HG03196 (cell line): ENCODE data around the gene NPPA.

Source experiments
- ATAC-seq: cut with Tn5 transposase; IDR thresholded peaks from one replicate; pipeline ENCODE4 v1.9.1; 2021; ENCODE audit not compliant: unreplicated experiment

NPPA gene

GRCh38 chr1:11845641-11846335, 1.8 kb downstream of the NPPA start:
- ATAC-seq, result no peak

- no peak for ATAC-seq
Measured at GRCh38 chr1:11842154-11843041, 5.2 kb downstream of the NPPA start.

GRCh38 chr1:11841245-11842153, 6.1 kb downstream of the NPPA start:
- no peak for ATAC-seq

GRCh38 chr1:11839727-11840705, 7.6 kb downstream of the NPPA start:
- ATAC-seq, result no peak

- no peak for ATAC-seq
Measured at GRCh38 chr1:11838349-11839272, 9.0 kb downstream of the NPPA start.

GRCh38 chr1:11837767-11838348, 9.7 kb downstream of the NPPA start:
- ATAC-seq, result no peak

- ATAC-seq, result no peak
Measured at GRCh38 chr1:11836955-11837766, 10.4 kb downstream of the NPPA start.

- ATAC-seq, result no peak
Measured at GRCh38 chr1:11835441-11836225, 11.9 kb downstream of the NPPA start.

GRCh38 chr1:11833900-11834299, 13.7 kb downstream of the NPPA start:
- ATAC-seq, result no peak

- no peak for ATAC-seq
Measured at GRCh38 chr1:11833497-11833896, 14.1 kb downstream of the NPPA start.

GRCh38 chr1:11831945-11832725, 15.4 kb downstream of the NPPA start:
- no peak for ATAC-seq

- no peak for ATAC-seq
Measured at GRCh38 chr1:11828511-11828910, 19.1 kb downstream of the NPPA start.

GRCh38 chr1:11826946-11827345, 20.6 kb downstream of the NPPA start:
- no peak for ATAC-seq

GRCh38 chr1:11825131-11825530, 22.5 kb downstream of the NPPA start:
- no peak for ATAC-seq

- no peak for ATAC-seq
Measured at GRCh38 chr1:11823366-11824137, 24.0 kb downstream of the NPPA start.
